PFSK-1 (cell line): ENCODE measurements around the gene SLC38A11.

Source experiments
- POLR2AphosphoS5 ChIP-seq: IDR thresholded peaks from 2 replicates; pipeline ENCODE4 v1.6.1; 2012; ENCODE audit warnings: low read depth, mild to moderate bottlenecking, control low read depth, low read length, moderate library complexity
- SIN3A ChIP-seq: IDR thresholded peaks from 2 replicates; pipeline ENCODE4 v1.6.1; 2012; ENCODE audit warnings: mild to moderate bottlenecking, low read length, moderate library complexity, borderline replicate concordance; ENCODE audit not compliant: insufficient read depth
- TF ChIP-seq, protein P1 (sequence below), 2 experiments: IDR thresholded peaks; 2 replicates each; pipeline versions ENCODE4 v1.6.1 to v1.8.0; 2011 to 2012; ENCODE audit warnings: low read depth in 2 of 2, low read length in 2 of 2, control low read depth in 1 of 2, inconsistent platforms in 1 of 2, mild to moderate bottlenecking in 1 of 2, moderate library complexity in 1 of 2; ENCODE audit not compliant: insufficient read depth in 1 of 2

DNA sequence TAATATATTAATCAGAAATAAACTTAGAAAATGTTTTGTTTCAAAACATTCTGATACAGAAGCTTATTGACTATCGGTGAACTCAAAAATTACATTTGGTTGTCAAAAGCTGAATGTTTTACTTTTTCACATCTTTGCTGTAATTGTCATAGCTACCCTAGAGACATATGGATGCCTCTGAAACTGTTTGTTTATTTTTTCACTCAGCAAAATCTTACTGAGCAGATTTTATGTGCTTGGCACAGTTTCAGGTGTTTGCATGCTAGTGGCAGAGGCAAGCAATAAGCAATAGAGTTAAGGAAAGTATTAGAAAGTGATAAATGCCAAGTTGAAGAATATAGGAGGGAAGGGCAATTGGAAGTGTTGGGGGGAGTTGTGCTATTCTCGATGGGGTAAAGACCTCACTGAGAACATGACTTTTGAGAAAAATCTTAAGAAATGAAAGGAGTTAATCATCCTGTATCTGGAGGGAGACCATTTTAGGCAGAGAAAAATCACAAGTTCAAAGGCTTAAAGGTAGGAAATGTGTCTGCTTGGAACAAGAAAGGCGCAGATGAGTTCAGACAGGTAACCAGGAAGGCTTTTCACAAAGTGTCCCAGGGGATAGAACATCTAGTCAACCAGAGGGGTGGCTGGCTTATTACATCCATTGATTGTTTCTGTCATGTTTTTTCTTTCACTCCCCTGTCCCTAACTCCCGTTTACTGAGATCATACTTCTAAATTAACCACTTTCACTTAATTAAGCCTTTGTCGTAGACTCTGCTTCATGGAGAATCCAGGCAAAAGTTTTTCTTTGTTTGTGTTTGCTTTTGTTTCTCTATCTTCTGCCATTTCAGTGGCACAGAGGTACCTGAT, 86.5 kb downstream of the SLC38A11 start:
- TF ChIP-seq, protein P1, sequence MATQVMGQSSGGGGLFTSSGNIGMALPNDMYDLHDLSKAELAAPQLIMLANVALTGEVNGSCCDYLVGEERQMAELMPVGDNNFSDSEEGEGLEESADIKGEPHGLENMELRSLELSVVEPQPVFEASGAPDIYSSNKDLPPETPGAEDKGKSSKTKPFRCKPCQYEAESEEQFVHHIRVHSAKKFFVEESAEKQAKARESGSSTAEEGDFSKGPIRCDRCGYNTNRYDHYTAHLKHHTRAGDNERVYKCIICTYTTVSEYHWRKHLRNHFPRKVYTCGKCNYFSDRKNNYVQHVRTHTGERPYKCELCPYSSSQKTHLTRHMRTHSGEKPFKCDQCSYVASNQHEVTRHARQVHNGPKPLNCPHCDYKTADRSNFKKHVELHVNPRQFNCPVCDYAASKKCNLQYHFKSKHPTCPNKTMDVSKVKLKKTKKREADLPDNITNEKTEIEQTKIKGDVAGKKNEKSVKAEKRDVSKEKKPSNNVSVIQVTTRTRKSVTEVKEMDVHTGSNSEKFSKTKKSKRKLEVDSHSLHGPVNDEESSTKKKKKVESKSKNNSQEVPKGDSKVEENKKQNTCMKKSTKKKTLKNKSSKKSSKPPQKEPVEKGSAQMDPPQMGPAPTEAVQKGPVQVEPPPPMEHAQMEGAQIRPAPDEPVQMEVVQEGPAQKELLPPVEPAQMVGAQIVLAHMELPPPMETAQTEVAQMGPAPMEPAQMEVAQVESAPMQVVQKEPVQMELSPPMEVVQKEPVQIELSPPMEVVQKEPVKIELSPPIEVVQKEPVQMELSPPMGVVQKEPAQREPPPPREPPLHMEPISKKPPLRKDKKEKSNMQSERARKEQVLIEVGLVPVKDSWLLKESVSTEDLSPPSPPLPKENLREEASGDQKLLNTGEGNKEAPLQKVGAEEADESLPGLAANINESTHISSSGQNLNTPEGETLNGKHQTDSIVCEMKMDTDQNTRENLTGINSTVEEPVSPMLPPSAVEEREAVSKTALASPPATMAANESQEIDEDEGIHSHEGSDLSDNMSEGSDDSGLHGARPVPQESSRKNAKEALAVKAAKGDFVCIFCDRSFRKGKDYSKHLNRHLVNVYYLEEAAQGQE (IDR thresholded peaks at IDR 0.05; ENCODE audit: insufficient read depth in 1 of 2, low read depth in 2 of 2, low read length in 2 of 2), result no peak
- TF ChIP-seq POLR2AphosphoS5 (no peak), SIN3A (no peak)
